ENCODE results near the gene NOXA1. TPM values are rescaled to one million over a fixed set of nuclear protein-coding genes. Genes with fewer than 3 reads are reported as not detected.
"Not testable (repeated sequence)": the region's sequence is repeated elsewhere in the genome, so short reads cannot be mapped to it uniquely, and the experiment has no call there.

The NOXA1 gene
- total and polyA plus RNA-seq, 4 donors, result 1.4 to 14.6 (median 10.6) TPM

DNA sequence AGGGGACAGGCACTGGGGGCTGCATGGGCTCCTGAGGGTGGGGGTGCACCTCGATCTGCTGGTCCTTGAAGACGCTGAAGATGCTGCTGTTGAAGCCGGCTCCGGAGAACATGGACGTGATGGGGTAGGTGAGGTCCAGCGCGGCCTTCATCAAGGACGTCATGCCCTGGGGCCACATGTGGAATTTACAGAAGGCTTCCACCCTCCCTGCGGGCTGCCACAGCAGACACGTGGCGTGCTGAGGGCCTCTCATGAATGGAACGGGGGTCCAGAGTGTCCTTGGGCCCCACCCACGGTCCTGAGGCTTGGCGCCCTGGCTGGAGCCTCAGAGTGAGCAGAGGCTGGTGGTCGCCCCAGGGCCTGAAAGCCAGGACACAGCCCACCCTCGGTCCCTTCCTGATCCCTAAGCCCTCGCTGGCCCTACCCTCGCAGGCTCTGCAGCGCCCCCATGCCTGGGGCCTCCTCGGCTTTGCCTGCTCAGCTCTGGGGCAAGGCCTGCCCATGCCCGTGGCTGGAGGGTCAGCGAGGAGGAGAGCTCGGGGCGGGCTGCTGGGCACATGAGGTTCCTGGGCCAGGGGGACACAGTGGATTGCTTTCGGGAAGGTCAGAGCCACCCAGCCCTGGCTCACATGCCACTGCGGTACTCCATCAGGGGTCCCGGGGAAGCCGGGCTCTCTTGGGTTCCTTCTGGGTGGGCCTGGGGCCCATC, 41.3 kb downstream of the NOXA1 start:
- Histone ChIP-seq H3K9me3 (ENCODE audit: control insufficient read depth, insufficient read depth, low read length) (no peaks in the 10 kb centered on the region), H3K4me3 (ENCODE audit: low read depth, low read length) (no peak overlapping the region), H3K27me3 (ENCODE audit: control insufficient read depth, insufficient read depth, low read length) (no peaks in the 10 kb centered on the region), H3K4me1 (ENCODE audit: control insufficient read depth, insufficient read depth, low read length) (peaks cover 15% of the 10 kb centered on the region), H3K27ac (ENCODE audit: low read depth, low read length) (no peak overlapping the region), H3K36me3 (ENCODE audit: control insufficient read depth, insufficient read depth, low read length) (peaks cover 43% of the 10 kb centered on the region)
- no peak for DNase-seq (ENCODE audit: low read depth in 4 of 6, low spot score in 6 of 6)
- 94% methylated on average over 28 of the region's 28 CpGs for WGBS (ENCODE audit: insufficient coverage)

DNA sequence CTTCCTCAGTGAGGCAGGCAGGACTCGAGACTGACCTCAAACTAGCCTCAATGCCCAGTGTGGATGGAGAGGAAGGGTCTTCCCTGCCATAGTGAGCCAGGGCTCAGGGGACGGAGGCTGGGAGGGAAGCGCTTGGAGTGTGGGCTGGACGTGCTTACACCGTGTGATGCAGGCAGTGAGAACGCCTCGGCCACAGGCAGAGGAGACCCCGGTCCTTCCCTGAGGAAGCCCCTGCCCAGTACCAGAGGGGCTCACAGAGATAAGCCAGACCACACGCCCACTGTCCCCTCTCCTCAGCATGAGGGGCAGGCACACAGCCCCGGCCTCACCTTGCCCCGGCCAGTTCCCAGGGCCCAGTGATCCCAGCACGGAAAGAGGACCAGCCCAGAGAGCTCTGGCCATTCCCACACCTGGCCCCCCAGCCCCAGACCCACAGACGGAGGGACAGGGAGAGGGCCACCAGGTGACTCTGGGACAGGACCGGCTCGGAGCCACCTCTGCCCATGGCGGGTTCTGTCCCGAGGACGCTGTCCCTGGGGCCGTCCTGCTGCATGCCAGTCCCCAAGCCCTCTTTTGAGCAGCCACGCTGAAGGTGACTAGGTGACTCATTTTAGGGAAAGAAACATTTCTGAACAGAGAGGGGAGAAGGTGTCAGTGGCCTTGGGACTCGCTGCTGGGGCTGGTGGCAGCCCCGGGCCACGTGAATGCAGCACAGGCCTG, 42.0 kb downstream of the NOXA1 start:
- peaks cover 42% of the 10 kb centered on the region for H3K36me3 ChIP-seq (ENCODE audit: control insufficient read depth, insufficient read depth, low read length)
- 85% methylated on average over 20 of the region's 23 CpGs for WGBS (ENCODE audit: insufficient coverage)
- peaks cover 8% of the 10 kb centered on the region for H3K4me1 ChIP-seq (ENCODE audit: control insufficient read depth, insufficient read depth, low read length)
- H3K4me3 ChIP-seq (ENCODE audit: low read depth, low read length), result no peak overlapping the region
- no peaks in the 10 kb centered on the region for H3K27me3 ChIP-seq (ENCODE audit: control insufficient read depth, insufficient read depth, low read length)
- no peak overlapping the region for H3K27ac ChIP-seq (ENCODE audit: low read depth, low read length)
- DNase-seq (ENCODE audit: low read depth in 4 of 6, low spot score in 6 of 6), result no peak
- no peaks in the 10 kb centered on the region for H3K9me3 ChIP-seq (ENCODE audit: control insufficient read depth, insufficient read depth, low read length)

DNA sequence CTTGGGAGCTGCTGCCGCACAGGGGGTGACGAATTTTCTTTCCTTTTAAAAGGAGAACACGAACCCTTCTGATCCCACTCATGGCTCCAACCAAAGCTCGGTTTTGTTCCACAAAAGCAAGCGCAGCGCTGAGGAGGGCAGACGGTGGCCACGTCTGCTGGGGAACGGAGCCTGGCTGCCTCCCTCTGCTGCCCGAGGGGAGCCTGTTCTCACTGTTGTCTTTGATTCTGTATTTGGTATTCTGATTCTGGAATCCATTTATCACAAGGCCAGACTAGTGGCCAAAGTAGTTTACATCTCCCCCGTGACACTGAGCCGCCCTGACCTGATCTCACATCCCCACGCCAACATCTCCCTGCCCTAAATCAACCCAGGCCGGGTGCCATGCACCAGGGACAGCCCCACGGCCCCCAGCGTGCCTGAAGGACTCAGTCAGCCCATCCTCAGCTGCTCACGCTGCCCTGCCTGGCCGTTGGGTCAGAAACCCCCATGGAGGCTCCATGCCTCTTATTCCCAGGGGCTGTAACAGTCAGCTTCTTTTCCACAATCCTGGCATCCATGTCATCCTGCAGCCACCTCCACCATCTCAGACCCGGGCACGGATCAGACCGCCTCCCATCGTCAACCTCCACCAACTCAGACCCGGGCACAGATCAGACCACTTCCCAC, 42.7 kb downstream of the NOXA1 start:
- Histone ChIP-seq H3K36me3 (ENCODE audit: control insufficient read depth, insufficient read depth, low read length) (peaks cover 35% of the 10 kb centered on the region), H3K27me3 (ENCODE audit: control insufficient read depth, insufficient read depth, low read length) (no peaks in the 10 kb centered on the region), H3K9me3 (ENCODE audit: control insufficient read depth, insufficient read depth, low read length) (no peaks in the 10 kb centered on the region), H3K4me1 (ENCODE audit: control insufficient read depth, insufficient read depth, low read length) (peaks cover 6% of the 10 kb centered on the region), H3K4me3 (ENCODE audit: low read depth, low read length) (no peak overlapping the region), H3K27ac (ENCODE audit: low read depth, low read length) (no peak overlapping the region)
- DNase-seq (ENCODE audit: low read depth in 4 of 6, low spot score in 6 of 6), result no peak
- WGBS (ENCODE audit: insufficient coverage), result 68% methylated on average over 21 of the region's 23 CpGs

DNA sequence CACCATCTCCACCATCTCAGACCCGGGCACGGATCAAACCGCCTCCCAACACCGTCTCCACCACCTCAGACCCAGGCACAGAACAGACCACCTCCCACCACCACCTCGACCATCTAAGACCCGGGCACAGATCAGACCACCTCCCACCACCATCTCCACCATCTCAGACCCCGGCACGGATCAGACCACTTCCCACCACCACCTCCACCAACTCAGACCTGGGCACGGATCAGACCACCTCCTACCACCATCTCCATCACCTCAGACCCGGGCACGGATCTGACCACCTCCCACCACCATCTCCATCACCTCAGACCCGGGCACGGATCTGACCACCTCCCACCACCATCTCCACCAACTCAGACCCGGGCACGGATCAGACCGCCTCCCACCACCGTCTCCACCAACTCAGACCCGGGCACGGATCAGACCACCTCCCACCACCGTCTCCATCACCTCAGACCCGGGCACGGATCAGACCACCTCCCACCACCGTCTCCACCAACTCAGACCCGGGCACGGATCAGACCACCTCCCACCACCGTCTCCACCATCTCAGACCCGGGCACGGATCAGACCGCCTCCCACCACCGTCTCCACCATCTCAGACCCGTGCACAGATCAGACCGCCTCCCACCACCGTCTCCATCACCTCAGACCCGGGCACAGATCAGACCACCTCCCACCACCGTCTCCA, 43.3 kb downstream of the NOXA1 start:
- not testable (repeated sequence) for H3K4me1 ChIP-seq (ENCODE audit: control insufficient read depth, insufficient read depth, low read length); DNase-seq (ENCODE audit: low read depth in 4 of 6, low spot score in 6 of 6); H3K4me3 ChIP-seq (ENCODE audit: low read depth, low read length); H3K27me3 ChIP-seq (ENCODE audit: control insufficient read depth, insufficient read depth, low read length); H3K9me3 ChIP-seq (ENCODE audit: control insufficient read depth, insufficient read depth, low read length); H3K27ac ChIP-seq (ENCODE audit: low read depth, low read length)
- 93% methylated on average over 35 of the region's 35 CpGs for WGBS (ENCODE audit: insufficient coverage)
- H3K36me3 ChIP-seq (ENCODE audit: control insufficient read depth, insufficient read depth, low read length), result peaks cover 29% of the 10 kb centered on the region

GRCh38 chr9:137467161-137467581, 44.0 kb downstream of the NOXA1 start:
- Histone ChIP-seq H3K4me3 (ENCODE audit: low read depth, low read length) (no peak overlapping the region), H3K27ac (ENCODE audit: low read depth, low read length) (no peak overlapping the region), H3K4me1 (ENCODE audit: control insufficient read depth, insufficient read depth, low read length) (peaks cover under 1% of the 10 kb centered on the region), H3K9me3 (ENCODE audit: control insufficient read depth, insufficient read depth, low read length) (no peaks in the 10 kb centered on the region), H3K36me3 (ENCODE audit: control insufficient read depth, insufficient read depth, low read length) (peaks cover 22% of the 10 kb centered on the region), H3K27me3 (ENCODE audit: control insufficient read depth, insufficient read depth, low read length) (no peaks in the 10 kb centered on the region)
- WGBS (ENCODE audit: insufficient coverage), result 90% methylated on average over 16 of the region's 16 CpGs
- no peak for DNase-seq (ENCODE audit: low read depth in 4 of 6, low spot score in 6 of 6)

DNA sequence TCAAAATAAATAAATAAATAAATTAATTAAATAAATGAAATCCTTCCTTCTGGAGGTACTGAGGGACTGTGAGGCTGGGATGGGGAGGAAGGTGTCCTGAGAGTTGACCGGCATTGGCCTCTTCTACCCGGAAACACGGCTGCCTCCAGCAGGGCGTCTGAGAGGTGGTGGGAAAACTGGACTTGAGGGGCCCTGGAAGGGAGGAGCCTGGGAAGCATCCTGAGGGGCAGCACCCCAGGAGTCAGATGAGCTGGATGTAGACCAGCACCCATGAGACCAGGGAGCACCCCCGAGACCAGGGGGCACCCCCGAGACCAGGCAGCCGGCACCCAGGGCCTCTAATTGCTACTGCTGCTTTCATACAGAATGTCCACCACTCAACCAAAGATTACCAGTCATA, 44.7 kb downstream of the NOXA1 start:
- Histone ChIP-seq H3K4me3 (ENCODE audit: low read depth, low read length) (no peak overlapping the region), H3K36me3 (ENCODE audit: control insufficient read depth, insufficient read depth, low read length) (peaks cover 15% of the 10 kb centered on the region), H3K9me3 (ENCODE audit: control insufficient read depth, insufficient read depth, low read length) (no peaks in the 10 kb centered on the region), H3K4me1 (ENCODE audit: control insufficient read depth, insufficient read depth, low read length) (no peaks in the 10 kb centered on the region), H3K27me3 (ENCODE audit: control insufficient read depth, insufficient read depth, low read length) (no peaks in the 10 kb centered on the region), H3K27ac (ENCODE audit: low read depth, low read length) (no peak overlapping the region)
- WGBS (ENCODE audit: insufficient coverage), result 89% methylated on average over 6 of the region's 7 CpGs
- no peak for DNase-seq (ENCODE audit: low read depth in 4 of 6, low spot score in 6 of 6)

GRCh38 chr9:137470785-137471184, 47.6 kb downstream of the NOXA1 start:
- WGBS (ENCODE audit: insufficient coverage), result 40% methylated on average over 1 of the region's 7 CpGs
- Histone ChIP-seq H3K27me3 (ENCODE audit: control insufficient read depth, insufficient read depth, low read length) (no peaks in the 10 kb centered on the region), H3K36me3 (ENCODE audit: control insufficient read depth, insufficient read depth, low read length) (peaks cover 4% of the 10 kb centered on the region), H3K27ac (ENCODE audit: low read depth, low read length) (no peak overlapping the region), H3K9me3 (ENCODE audit: control insufficient read depth, insufficient read depth, low read length) (peaks cover 3% of the 10 kb centered on the region), H3K4me1 (ENCODE audit: control insufficient read depth, insufficient read depth, low read length) (no peaks in the 10 kb centered on the region), H3K4me3 (ENCODE audit: low read depth, low read length) (no peak overlapping the region)
- no peak for DNase-seq (ENCODE audit: low read depth in 4 of 6, low spot score in 6 of 6)

DNA sequence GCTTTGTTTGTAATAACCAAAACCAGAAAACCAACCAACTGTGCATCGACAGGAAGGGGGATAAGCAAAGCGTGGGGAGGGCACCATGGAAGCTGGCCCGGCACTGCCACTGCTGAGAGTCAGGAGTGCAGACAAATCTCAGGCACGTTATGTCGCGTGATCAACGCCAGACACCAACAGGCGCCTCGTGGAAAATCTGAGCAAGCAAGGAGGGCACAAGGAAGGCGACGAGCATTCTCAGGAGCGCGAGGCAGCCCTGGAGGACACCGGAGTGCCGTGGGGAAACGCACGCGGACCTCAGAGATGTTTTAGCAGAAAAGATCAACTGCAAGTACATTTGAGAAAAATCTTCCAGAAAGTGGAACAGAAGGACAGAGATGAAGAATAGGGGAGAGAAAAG, 51.1 kb downstream of the NOXA1 start:
- Histone ChIP-seq H3K36me3 (ENCODE audit: control insufficient read depth, insufficient read depth, low read length) (peaks cover 14% of the 10 kb centered on the region), H3K4me3 (ENCODE audit: low read depth, low read length) (no peak overlapping the region), H3K27me3 (ENCODE audit: control insufficient read depth, insufficient read depth, low read length) (no peaks in the 10 kb centered on the region), H3K9me3 (ENCODE audit: control insufficient read depth, insufficient read depth, low read length) (peaks cover 4% of the 10 kb centered on the region), H3K4me1 (ENCODE audit: control insufficient read depth, insufficient read depth, low read length) (peaks cover 10% of the 10 kb centered on the region), H3K27ac (ENCODE audit: low read depth, low read length) (no peak overlapping the region)
- 94% methylated on average over 18 of the region's 18 CpGs for WGBS (ENCODE audit: insufficient coverage)
- no peak for DNase-seq (ENCODE audit: low read depth in 4 of 6, low spot score in 6 of 6)

DNA sequence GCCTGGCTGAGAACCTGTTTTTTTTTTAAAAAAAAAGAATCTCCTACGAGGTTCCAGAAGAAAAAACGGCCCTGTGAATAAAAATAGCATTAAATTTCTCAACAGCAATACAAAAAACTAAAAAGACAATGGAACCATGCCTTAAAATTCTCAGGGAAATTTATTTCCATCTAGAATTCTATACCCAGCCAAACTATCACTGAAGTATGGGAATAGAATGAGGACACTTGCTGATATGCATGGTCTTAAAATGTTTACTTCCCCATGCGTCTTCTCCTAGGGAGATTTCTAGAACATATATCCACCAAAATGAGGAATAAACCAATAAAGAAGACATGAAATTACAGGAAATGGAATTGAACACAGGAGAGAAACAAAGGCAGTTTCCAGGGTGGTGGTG, 52.5 kb downstream of the NOXA1 start:
- no peak overlapping the region for H3K27ac ChIP-seq (ENCODE audit: low read depth, low read length)
- H3K36me3 ChIP-seq (ENCODE audit: control insufficient read depth, insufficient read depth, low read length), result peaks cover 20% of the 10 kb centered on the region
- WGBS (ENCODE audit: insufficient coverage), result no CpG with 5 or more reads among the region's 3 CpGs
- H3K4me1 ChIP-seq (ENCODE audit: control insufficient read depth, insufficient read depth, low read length), result peaks cover 24% of the 10 kb centered on the region
- H3K9me3 ChIP-seq (ENCODE audit: control insufficient read depth, insufficient read depth, low read length), result peaks cover 4% of the 10 kb centered on the region
- DNase-seq (ENCODE audit: low read depth in 4 of 6, low spot score in 6 of 6), result no peak
- no peaks in the 10 kb centered on the region for H3K27me3 ChIP-seq (ENCODE audit: control insufficient read depth, insufficient read depth, low read length)
- H3K4me3 ChIP-seq (ENCODE audit: low read depth, low read length), result no peak overlapping the region
